NCI-H446 treated with DMSO at 0.1 percent for 48 hours (cell line): ENCODE data around the gene THEM4.
A peak's percentile ranks its signal among the peaks of the same experiment; 100 is the strongest.
"Not testable (repeated sequence)": the region's sequence is repeated elsewhere in the genome, so short reads cannot be mapped to it uniquely, and the experiment has no call there.

Experiments
- DNase-seq: peaks from one replicate; lab custom pipeline; 2025; lab: John Stamatoyannopoulos, UW

THEM4 gene

DNA sequence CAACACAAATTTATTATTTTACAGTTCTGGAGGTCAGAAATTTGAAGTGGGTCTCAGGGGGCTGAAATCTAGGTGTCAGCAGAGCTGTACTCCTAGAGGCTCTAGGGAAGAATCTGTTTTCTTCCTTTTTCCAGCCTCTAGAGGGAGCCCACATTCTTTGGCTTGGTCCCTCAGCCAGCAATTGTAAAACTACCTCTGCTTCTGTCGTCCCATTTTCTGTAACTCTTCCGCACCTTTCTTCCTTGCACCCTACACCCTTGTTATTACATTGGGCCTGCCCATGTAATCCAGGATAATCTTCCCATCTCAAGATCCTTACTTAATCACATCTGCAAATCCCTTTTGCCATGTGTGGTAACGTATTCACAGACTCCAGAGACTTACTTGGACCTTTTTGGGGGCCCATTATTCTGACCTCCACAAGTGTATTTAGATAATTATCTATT lies 24.8 kb upstream of the THEM4 start:
- peak; percentile 12 for DNase-seq

DNA sequence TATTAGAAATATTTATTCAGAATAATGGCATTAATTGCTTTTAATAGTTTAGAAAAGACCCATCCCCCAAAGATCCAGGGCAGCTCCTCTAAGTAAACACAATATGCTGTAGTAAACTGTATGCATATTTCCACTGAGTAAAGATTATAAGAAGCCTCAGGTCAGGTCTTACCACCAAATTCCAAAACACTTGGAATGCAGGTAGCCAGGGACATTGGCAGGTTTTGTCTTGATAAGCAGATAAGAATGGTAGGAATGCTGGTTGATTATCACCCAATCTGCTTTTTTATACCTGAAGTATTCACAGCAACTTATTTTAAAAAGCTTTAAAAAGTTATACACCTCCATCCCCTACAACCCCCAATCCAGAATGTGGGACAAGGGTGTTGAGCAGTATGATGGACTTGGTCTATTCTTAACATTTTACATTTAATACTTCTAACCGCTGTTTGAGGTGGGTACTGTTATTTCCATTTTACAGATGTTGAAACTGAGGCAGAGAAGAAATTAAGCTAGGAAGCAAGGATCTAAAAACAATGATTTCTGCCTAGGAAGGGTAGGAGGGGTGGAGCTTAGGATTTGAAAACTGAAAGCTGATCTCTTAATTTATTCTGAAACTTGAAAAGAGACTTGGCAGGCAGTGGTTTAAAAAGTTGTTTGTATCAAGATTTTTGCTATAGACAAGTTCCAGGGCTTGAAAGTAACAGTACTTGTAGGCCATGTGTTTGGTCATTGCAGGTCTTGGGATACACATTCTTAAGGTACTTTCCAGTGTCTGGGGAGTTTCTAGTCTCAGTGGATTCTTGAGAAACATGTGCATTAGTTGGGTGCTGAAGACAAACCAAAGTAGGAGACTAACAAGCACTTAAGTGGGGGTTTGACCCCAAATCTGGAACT lies 15.6 kb upstream of the THEM4 start:
- no peak for DNase-seq

DNA sequence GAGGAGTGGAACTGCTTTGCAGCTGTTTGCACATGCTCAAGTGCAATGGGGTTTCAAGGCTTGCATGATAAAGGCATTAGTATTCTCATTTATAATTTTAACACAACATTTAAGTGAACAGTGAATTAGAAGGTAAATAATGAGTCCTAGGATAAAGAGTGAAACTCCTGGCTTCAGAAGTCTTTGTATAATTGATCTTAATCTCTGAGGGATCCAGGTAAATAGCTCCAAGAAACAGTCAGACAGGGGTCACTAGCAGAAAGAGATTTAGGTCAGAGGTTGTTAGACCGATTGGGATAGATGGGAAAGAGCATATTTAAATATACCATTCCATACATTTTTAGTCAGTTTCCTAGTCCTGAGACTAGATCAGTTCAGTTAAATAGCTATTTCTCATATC lies 14.1 kb upstream of the THEM4 start:
- DNase-seq: no peak

DNA sequence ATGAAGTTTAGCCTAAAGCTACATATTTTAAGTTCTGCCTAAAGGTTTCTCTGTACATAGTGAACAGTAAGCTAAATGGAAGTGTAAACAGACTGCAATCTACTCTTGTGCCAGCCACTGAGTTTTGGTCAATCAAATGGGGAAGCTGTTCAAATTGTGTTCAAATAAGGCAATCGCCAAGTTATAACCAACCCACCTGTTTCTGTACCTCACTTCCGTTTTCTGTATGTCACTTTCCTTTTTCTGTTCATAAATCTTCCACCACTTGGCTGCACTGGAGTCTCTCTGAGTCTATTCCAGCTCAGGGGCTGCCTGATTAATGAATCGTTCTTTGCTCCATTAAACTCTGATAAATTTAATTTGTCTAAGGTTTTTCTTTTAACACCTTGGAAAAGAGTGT lies 10.8 kb upstream of the THEM4 start:
- DNase-seq: no peak

DNA sequence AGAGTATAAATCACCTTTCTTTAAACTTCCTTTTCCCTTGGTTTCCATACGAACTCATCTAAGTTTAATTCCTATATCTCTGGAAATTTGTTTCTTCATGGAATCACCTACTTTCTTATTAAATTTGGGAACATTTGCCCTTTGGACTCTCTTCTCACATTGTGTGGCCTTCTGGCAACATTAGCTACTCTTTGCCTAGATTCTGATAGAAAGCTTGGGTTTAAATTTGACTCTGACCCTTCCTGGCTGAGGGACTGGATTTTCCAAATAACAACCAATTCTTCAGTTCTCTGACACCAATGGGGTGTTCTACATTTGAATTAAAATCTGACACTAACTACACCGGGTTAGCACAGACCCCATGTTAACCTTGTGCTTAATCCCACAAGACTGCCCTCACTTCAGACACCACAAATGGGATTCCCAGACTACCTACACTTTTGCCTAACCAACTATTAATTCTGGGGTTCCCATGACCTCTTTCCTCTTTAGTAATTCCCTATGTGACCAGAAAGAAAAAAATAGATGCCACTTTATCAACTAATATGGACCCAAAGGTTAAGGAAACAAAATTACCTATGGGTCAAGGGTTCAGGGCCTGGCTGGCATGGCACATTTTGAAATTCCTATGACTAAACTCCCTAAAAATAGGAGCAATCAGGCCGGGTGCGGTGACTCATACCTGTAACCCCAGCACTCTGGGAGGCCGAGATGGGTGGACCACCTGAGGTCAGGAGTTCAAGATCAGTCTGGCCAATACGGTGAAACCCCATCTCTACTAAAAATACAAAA lies 9.7 kb upstream of the THEM4 start:
- no peak for DNase-seq

DNA sequence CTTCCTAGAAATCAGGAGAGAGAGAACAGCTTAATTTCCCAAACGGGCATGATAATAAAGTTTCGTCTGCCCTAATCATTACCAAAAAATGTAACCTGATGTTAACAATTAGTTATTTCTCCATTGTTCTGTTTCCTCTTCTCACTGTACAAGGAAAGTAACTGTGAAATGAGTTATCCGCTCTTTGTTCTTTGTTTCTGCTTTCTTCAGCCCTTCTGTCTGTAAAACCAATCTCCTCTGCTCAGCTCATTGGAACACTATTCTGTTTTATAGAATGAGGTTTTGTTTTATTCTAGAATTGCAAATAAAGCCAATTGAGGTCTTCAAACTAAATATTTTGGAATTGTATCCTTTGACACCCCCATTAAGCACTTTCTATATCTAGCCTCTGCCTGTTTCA lies 8.8 kb upstream of the THEM4 start:
- DNase-seq: no peak

DNA sequence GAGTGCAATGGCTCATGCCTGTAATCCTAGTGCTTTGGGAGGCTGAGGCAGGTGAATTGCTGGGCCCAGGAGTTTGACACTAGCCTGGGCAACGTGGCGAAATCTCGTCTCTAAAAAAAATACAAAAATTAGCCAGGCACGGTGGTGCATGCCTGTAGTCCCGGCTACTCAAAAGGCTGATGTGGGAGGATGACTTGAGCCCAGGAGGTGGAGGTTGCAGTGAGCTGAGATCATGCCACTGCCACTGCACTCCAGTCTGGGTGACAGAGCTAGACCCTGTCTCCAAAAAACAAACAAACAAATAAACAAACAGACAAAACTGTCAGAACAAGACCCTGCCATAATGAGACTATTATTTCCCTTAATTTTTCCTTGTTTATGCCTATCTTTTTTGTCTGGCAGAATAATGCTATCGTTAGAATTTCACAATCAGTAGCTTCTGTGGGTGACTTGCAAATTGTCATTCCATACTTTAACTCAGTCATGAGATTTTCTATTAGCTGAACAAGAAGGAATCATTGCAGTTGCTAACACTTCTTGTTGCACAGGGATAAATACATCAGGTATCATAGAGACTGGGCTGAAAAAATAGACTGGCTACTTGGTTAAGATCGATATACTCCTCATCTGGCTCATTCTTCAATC lies 7.5 kb upstream of the THEM4 start:
- DNase-seq: no peak

DNA sequence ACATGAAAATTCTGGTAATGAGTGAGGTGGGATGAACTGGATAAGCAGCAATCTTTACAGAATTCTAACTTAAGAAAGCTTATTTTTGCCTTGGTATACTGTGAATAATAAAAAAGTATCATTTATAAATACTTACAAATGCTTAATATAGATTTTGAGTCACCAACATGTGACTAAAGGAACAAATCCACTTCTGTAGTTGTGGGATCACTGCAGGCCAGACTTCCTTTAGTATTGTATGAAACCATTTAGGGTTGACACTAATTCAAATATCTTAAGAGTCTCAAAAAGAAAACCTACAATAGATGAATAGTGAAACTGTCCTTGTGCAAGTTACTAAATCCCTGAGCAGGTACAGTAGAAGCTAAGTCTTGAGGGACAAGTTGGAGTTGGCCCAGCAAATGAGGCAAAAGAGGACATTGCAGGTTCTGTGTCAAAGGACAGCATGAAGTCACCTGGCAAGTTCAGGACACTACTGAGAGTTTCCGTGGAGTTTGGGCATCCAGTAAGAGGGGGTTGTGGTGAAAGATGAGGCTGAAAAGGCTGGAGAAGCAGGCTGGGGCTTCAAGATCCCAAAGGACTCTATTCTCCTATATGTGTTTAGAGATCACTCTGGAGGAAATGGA lies 5.9 kb upstream of the THEM4 start:
- no peak for DNase-seq

DNA sequence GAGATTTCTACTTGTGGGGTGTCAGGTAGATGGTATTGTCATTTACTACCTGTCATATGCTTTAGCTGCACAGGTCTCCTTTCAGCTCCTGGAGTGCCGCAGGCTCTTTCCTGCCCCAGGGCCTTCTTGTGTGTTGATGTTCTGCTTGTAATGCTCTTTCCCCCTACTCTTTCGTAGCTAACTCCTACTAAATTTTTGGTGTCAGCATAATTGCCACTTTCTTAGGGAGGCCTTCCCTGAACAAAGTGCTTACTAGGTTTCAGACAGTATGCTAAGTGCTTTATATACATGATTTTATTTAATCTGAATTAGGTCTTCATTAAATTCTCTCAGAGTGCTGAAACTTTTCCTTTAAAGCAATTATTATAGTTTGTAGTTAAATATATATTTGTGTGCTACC lies 4.8 kb upstream of the THEM4 start:
- no peak for DNase-seq

DNA sequence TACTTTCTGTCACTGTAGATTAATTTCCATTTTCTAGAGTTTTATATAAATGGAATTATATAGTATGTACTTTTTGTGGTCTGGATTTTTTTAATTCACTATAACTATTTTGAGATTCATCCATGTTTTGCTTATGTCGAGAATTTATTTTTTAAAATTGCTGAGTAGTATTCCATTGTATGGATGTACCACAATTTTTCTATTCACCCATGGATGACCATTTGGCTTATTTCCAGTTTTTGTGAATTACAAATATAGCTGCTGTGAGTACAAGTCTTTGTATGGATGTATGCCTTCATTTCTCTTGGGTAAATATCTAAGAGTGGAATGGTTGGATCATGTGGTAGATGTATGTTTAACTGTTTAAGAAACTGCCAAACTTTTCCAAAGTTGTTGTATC lies 3.7 kb upstream of the THEM4 start:
- DNase-seq: no peak

DNA sequence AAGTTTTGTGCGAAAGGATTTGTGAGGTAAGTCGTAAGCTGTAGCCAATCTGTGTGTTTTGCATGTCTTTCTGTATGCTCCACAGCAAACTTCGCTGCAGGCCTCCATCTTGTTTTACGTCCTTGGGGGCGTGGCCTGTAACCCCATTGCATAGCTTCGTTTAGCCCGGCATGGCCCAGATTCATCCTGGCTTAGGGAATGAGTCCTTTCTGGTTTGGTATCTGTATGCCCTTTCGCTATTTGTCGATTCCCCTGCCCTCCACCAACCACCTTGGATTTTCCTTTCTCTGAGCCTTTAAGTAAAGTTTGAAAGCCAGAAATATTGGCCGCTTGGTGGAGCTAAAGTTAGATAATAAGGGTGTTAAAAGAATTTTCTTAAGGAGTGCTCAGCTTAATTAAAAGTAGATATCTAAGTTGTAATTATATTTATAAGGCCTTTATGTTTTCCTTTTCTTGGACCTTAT lies 1.1 kb downstream of the THEM4 start:
- no peak for DNase-seq

DNA sequence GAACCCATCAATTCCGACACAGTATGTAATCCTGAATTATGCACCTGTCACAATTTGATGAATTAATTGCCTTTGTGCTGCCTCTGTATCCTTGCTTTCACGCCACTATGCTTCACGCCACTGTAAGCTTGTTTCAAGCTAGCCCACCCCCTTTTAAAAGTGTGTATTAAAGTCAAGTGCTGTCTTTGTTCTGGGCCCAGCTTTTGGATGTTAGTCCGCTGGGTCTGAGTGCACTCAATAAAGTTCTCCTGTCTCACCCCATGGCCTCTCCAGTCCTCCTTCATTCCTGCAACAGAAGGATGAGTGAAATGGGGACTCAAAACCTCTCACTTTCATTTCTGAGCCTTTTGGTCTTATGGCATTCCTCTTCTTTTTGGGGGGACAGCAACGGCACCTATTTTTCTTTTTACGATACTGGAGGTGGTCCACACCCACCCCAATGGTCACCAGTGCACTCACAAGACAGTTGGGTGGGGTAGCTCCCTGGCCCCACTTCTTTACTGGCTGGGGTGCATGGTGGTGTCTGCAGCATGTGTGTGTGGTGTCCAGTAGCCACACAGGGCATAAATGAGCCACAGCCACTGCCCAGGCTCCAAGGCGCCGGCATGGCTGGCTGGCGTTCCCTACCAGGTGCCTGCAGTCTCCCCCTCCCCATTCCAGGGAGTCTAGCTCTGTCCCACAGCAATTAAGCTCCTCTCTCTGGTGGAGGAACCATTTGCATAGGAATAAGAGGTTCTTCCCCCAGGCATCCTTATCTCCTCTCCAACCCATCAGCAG lies 1.8 kb downstream of the THEM4 start:
- DNase-seq: no peak

DNA sequence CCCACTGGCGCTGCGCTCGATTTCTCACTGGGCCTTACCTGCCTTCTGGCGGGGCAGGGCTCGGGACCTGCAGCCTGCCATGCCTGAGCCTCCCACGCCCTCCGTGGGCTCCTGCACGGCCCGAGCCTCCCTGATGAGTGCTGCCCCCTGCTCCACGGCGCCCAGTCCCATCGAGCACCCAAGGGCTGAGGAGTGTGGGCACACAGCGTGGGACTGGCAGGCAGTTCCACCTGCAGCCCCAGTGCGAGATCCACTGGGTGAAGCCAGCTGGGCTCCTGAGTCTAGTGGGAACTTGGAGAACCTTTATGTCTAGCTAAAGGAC lies 3.0 kb downstream of the THEM4 start:
- not testable (repeated sequence) for DNase-seq

DNA sequence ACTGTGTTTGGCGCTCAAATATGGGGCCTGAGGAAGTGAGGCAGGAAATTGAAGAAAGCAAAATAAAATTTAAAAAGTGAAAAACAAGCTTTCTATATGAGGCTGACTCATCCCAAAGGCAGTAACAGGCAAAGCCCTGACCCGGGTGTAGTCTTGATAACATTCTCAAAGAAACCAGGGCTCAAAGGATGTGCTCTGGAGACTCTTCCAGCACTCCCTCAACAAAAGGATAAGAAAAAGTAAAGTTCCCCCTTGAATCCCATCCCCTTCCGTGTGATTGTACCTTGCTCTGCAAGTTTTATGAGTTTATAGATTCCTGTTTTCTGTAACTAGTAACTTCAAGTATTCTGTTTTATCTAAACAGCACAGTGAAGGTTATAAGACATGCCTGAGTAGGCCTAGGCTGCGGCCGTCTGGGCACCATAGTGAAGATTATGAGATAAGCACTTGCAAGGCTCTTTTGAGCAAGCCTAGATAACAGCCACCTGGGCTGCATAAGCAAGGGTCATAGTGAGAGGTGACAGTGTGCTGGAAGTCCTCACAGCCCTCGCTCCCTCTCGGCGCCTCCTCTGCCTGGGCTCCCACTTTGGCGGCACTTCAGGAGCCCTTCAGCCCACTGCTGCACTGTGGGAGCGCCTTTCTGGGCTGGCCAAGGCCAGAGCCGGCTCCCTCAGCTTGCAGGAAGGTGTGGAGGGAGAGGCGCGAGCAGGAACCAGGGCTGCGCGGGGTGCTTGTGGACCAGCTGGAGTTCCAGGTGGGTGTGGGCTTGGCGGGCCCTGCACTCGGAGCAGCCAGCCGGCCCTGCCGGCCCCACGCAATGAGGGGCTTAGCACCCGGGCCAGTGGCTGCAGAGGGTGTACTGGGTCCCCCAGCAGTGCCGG lies 3.6 kb downstream of the THEM4 start:
- not testable (repeated sequence) for DNase-seq

DNA sequence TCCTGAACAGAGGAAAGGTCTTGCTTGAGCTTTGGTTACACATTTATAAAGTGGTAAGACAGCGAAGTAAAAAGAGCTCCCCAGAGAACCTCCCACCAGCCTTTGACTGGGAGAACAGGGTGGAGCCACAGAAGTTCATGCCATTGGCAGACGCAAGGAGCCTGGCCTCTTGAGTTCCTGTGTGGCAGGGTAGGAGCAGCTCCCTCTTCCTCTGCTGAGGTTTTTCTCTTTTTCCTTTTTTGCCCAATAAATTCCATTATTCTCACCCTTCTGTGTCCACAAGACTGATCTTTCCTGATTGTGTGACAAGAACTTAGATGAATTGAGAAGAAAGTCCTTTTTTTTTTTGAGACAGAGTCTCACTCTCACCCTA lies 4.3 kb downstream of the THEM4 start:
- DNase-seq: no peak

DNA sequence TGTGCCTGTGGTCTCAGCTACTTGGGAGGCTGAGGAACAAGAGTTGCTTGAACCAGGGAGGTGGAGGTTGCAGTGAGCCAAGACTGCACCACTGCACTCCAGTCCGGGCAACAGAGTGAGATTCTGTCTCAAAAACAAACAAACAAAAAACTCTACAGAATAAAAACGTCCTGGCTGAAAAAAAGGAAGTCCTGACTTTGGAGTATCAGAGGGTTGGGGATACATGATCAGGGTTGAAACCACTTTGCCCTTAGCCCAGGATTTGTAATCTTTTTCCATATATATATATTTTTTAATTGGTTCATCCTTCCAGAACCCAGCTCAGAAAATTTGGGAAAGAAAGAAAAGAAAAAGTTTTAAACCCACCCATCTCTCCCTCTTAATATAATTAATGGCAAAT lies 6.5 kb downstream of the THEM4 start:
- DNase-seq: no peak

DNA sequence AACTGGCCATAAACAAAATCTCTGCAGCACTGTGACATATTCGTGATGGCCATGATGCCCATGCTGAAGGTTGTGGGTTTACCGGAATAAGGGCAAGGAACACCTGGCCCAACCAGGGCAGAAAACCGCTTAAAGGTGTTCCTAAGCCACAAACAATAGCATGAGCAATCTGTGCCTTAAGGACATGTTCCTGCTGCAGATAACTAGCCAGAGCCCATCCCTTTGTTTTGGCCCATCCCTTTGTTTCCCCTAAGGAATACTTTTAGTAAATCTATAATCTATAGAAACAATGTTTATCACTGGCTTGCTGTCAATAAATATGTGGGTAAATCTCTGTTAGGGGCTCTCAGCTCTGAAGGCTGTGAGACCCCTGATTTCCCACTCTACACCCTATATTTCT lies 8.5 kb downstream of the THEM4 start:
- not testable (repeated sequence) for DNase-seq

DNA sequence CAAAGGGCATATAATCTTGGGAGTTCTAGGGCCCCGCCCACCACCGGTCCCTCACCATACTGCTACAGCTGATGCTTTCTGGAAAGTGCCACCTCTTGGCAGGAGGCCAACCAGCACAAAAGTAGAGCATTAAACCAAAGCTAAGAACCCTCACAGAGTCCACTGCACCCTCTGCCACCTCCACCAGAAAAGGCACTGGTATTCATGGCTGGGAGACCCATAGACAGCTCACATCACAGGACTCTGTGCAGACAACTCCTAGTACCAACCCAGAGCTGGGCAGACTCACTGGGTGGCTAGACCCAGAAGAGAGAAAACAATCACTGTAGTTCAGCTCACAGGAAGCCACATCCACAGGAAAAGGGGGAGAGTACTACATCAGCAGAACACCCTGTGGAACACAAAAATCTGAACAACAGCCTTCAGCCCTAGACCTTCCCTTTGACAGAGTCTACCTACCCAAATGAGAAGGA lies 10.8 kb downstream of the THEM4 start:
- DNase-seq: no peak

DNA sequence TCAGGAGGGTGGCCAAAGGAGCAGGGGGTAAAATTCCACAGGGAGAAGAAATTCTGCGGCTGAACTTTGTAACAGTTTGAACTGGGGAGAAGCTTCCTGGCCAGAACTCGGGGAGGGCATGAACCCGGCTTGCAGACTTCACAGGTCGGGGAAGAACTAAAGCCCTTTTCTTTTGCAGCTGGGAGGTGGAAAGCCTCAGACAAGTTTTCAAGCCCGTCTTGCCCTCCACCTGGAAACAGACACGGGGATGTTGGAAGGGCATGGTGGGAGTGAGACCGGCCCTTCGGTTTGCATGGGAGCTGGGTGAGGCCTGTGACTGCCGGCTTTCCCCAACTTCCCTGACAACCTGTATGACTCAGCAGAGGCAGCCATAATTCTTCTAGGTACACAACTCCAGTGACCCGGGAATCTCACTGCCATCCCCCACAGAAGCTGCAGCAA lies 11.3 kb downstream of the THEM4 start:
- DNase-seq: no peak

DNA sequence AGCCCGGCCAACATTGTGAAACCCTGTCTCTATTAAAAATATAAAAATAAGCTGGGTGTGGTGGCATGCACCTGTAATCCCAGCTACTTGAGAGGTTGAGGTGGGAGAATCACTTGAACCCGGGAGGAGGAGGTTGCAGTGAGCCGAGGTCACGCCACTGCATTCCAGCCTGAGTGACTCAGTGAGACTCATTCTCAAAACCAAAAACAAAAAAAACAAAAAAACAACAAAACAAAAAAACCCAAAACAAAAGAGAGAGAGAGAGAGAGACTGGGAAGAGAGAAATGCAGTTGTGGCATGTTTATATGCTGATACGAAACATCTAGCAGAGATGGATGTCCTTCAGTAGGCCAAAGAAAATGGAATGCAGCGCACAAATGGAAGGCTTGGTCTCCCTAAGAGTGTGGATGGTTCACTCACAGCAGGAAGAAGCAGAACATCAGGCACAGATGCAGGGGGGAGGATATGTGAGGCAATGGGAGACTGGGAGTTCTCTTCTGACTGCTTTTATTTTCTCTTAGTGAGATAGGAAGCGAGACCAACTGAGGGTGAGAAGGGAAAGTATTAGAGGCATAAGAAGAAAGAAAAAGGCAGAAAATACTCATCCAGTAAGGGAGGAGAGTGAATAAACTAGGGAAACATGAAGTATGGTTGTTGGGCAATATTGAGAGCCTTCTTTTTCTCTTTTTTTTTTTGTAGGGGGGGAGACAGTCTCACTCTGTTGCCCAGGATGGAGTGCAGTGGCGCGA lies 16.0 kb downstream of the THEM4 start:
- no peak for DNase-seq
